ENCODE results near the gene DLGAP1. TPM values are rescaled to one million over a fixed set of nuclear protein-coding genes. Genes with fewer than 3 reads are reported as not detected.

Gene DLGAP1
- total RNA-seq, 2 experiments from 2014 or later: 0.31 to 0.36 TPM

GRCh38 chr18:3577281-3577855 is 877.7 kb downstream of the DLGAP1 start:
- intact Hi-C loops (cut with DNase I, micrococcal nuclease): no loop called here
- TF ChIP-seq, protein P1, sequence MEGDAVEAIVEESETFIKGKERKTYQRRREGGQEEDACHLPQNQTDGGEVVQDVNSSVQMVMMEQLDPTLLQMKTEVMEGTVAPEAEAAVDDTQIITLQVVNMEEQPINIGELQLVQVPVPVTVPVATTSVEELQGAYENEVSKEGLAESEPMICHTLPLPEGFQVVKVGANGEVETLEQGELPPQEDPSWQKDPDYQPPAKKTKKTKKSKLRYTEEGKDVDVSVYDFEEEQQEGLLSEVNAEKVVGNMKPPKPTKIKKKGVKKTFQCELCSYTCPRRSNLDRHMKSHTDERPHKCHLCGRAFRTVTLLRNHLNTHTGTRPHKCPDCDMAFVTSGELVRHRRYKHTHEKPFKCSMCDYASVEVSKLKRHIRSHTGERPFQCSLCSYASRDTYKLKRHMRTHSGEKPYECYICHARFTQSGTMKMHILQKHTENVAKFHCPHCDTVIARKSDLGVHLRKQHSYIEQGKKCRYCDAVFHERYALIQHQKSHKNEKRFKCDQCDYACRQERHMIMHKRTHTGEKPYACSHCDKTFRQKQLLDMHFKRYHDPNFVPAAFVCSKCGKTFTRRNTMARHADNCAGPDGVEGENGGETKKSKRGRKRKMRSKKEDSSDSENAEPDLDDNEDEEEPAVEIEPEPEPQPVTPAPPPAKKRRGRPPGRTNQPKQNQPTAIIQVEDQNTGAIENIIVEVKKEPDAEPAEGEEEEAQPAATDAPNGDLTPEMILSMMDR (IDR thresholded peaks at IDR 0.05): no peak
- H3K4me3 Mint-ChIP-seq: no peak overlapping the region
- Histone ChIP-seq H3K4me1 (ENCODE audit: insufficient read depth, low read length) (no peaks in the 10 kb centered on the region), H3K36me3 (ENCODE audit: insufficient read depth, low read length) (no peaks in the 10 kb centered on the region), H3K27me3 (ENCODE audit: control insufficient read depth in 1 of 2, insufficient read depth in 2 of 2, low read length in 2 of 2) (no peaks in the 10 kb centered on the region), H3K27ac (ENCODE audit: low read depth in 1 of 2, low read length in 2 of 2) (no peak overlapping the region), H3K9me3 (ENCODE audit: control insufficient read depth in 1 of 2, insufficient read depth in 1 of 2, low read length in 2 of 2) (no peaks in the 10 kb centered on the region), H3K4me3 (ENCODE audit: low read length) (no peak overlapping the region)
- DNase-seq: no peak
- ChIA-PET POLR2A (no interaction called here), CTCF (interaction anchor here (1.0 kb wide), 1 partner anchor 9 kb away, joined by 3 read pairs; no protein-coding TSS in a partner anchor)
- H3K27ac Mint-ChIP-seq: no peak overlapping the region
- no peak for ATAC-seq (ENCODE audit: poor library complexity)
- no peaks in the 10 kb centered on the region for H3K9me3 Mint-ChIP-seq
- H3K36me3 Mint-ChIP-seq (ENCODE audit: low read depth): no peaks in the 10 kb centered on the region
- H3K27me3 Mint-ChIP-seq: no peaks in the 10 kb centered on the region
- no peaks in the 10 kb centered on the region for H3K4me1 Mint-ChIP-seq (ENCODE audit: low read depth)

GRCh38 chr18:3572761-3573160 is 882.3 kb downstream of the DLGAP1 start:
- Mint-ChIP-seq H3K4me1 (ENCODE audit: low read depth) (no peaks in the 10 kb centered on the region), H3K4me3 (no peak overlapping the region), H3K9me3 (no peaks in the 10 kb centered on the region), H3K27ac (no peak overlapping the region), H3K36me3 (ENCODE audit: low read depth) (no peaks in the 10 kb centered on the region), H3K27me3 (no peaks in the 10 kb centered on the region)
- ChIA-PET POLR2A (no interaction called here), CTCF (no interaction called here)
- no peak for DNase-seq
- H3K27ac ChIP-seq (ENCODE audit: low read depth in 1 of 2, low read length in 2 of 2): no peak overlapping the region
- H3K4me1 ChIP-seq (ENCODE audit: insufficient read depth, low read length): no peaks in the 10 kb centered on the region
- no peak for ATAC-seq (ENCODE audit: poor library complexity)
- intact Hi-C loops (cut with DNase I, micrococcal nuclease): no loop called here
- H3K36me3 ChIP-seq (ENCODE audit: insufficient read depth, low read length): no peaks in the 10 kb centered on the region
- no peak overlapping the region for H3K4me3 ChIP-seq (ENCODE audit: low read length)
- H3K9me3 ChIP-seq (ENCODE audit: control insufficient read depth in 1 of 2, insufficient read depth in 1 of 2, low read length in 2 of 2): no peaks in the 10 kb centered on the region
- no peaks in the 10 kb centered on the region for H3K27me3 ChIP-seq (ENCODE audit: control insufficient read depth in 1 of 2, insufficient read depth in 2 of 2, low read length in 2 of 2)
- TF ChIP-seq, protein P1 (IDR thresholded peaks at IDR 0.05): no peak

DNA sequence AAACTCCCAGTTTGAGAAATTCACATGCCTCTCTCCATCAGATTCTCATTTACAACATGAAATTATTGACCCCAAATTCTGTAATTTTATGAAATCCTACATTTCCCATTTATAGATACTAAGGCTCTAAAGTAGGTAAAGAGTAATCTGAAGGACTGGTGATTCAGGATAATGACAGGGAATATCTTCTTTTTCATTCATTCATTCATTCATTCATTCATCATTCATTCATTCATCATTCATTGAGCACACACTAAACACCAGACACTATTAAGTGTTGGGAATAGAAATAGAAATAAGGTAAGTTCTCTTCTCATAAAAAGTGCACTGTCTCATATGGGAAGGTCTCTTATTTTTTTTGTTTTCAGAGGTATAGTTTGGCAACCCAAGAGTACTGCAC is 888.3 kb downstream of the DLGAP1 start:
- intact Hi-C loops (cut with DNase I, micrococcal nuclease): no loop called here
- no peaks in the 10 kb centered on the region for H3K36me3 ChIP-seq (ENCODE audit: insufficient read depth, low read length)
- no peak overlapping the region for H3K4me3 Mint-ChIP-seq
- H3K9me3 ChIP-seq (ENCODE audit: control insufficient read depth in 1 of 2, insufficient read depth in 1 of 2, low read length in 2 of 2): peaks cover 6% of the 10 kb centered on the region in 2 experiments
- no peaks in the 10 kb centered on the region for H3K4me1 Mint-ChIP-seq (ENCODE audit: low read depth)
- no peak for ATAC-seq (ENCODE audit: poor library complexity)
- H3K27me3 Mint-ChIP-seq: no peaks in the 10 kb centered on the region
- H3K4me3 ChIP-seq (ENCODE audit: low read length): no peak overlapping the region
- ChIA-PET CTCF (no interaction called here), POLR2A (no interaction called here)
- H3K4me1 ChIP-seq (ENCODE audit: insufficient read depth, low read length): no peaks in the 10 kb centered on the region
- no peak overlapping the region for H3K27ac ChIP-seq (ENCODE audit: low read depth in 1 of 2, low read length in 2 of 2)
- H3K36me3 Mint-ChIP-seq (ENCODE audit: low read depth): no peaks in the 10 kb centered on the region
- H3K27me3 ChIP-seq (ENCODE audit: control insufficient read depth in 1 of 2, insufficient read depth in 2 of 2, low read length in 2 of 2): no peaks in the 10 kb centered on the region
- TF ChIP-seq, protein P1 (IDR thresholded peaks at IDR 0.05): no peak
- H3K9me3 Mint-ChIP-seq: peaks cover 6% of the 10 kb centered on the region
- no peak overlapping the region for H3K27ac Mint-ChIP-seq
- DNase-seq: no peak

Data from CD4-positive, alpha-beta T cell (primary cell).